Sciatic nerve (tissue), 2 donors: ENCODE data around the gene STK32C. TPM values are rescaled to one million over a fixed set of nuclear protein-coding genes. Genes with fewer than 3 reads are reported as not detected.
"Not testable (repeated sequence)": the region's sequence is repeated elsewhere in the genome, so short reads cannot be mapped to it uniquely, and the experiment has no call there.

Source experiments
- ATAC-seq: fragments of 200-7000 bp; cut with Tn5 transposase; one replicate; pipeline ENCODE4 v1.9.1; 2020; ENCODE audit warnings: mild to moderate bottlenecking, moderate library complexity
- DNase-seq: peaks from one replicate; pipeline ENCODE4 v3.0.0-alpha.2; 2020; ENCODE audit warnings: low spot score
- intact Hi-C: fragments of 100-400 bp; cut with DNase I; formaldehyde crosslinking; loops from one replicate; pipeline ENCODE4 v1.14.2; 2022
- total RNA-seq: library from RNA; stranded (reverse); fragmentation: NEBNext Ultra II Directional; extraction: Animal tissue kit (Norgen Biotek cat#: 25700); gene quantifications from one replicate; pipeline ENCODE4 v1.2.1, GENCODE V29; 2021
- donor health status: DM: no; HTN: no; CAD: no.
- donor health status: DM: no; HTN: no; CAD: no.

STK32C gene
- total RNA-seq, 1 donor from 2014 or later: 11.1 TPM

DNA sequence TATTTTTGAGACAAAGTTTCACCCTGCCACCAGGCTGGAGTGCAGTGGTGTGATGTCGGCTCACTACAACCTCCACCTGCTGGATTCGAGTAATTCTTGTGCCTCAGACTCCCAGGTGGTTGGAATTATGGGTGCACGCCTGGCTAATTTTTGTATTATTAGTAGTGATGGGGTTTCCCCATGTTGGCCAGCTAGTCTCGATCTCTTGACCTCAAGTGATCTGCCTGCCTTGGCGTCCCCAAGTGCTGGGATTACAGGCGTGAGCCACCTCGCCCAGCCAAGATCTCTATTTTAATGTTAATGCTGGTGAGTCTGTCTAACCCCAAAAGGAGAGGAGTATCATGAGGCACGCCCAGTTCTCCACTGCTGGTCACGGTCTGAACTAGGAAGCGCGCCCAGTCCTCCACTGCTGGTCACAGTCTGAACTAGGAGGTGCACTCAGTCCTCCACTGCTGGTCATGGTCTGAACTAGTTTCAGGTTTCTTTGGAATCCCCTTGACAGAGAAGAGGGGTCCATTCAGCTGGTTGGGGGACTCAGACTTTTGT lies 18.7 kb upstream of the STK32C start:
- intact Hi-C loops: no loop called here
- no peak for ATAC-seq
- DNase-seq: peak; percentile 49

DNA sequence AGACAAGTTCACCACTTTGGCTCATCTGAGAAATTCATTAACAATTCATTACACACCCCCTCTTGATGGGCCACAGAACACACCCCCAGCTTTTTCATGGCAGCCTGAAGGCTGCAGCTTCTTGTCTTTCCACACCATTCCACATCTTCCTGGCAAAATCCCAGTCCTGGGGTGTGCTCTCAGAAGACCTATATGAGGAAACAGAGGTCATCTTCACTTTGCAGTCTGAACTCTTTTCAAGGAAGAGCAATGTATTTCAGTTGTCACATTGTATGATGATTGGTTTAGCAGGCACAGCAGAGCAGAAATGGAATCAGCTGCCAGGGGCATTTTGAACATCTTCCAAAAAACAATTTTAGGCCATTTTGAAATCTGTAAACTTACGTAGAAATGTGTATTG lies 16.4 kb upstream of the STK32C start:
- DNase-seq (no peak), ATAC-seq (no peak)
- intact Hi-C loops: no loop called here

DNA sequence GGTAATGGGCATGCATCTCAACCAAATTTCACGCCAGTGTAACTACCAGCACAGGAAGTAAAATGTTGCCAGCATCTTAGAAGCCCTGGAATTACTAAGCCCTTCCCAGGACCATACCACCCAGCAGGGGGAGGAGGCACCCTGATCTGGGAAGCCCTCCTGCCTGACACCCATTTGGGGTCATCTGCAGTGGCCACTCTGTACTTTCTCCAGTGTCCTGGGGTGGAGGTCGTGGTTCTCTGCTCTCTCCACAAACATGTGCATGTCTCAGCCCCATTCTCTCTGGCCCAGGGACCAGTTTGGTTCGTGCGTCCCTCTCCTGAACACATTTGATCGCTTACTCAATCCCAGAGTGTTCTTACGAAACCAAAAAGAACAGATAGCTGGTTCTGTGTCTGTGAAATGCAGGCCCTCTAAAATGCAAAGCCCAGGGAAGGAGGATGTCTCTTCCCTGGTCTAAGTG lies 14.9 kb upstream of the STK32C start:
- peak; percentile 41 for DNase-seq
- peak; percentile 38 for ATAC-seq
- intact Hi-C loops: no loop called here

- intact Hi-C loops: no loop called here
- ATAC-seq: no peak
- DNase-seq: peak; percentile 40
These were observed 14.0 kb upstream of the STK32C start for GRCh38 chr10:132321726-132322125.

GRCh38 chr10:132320654-132321469 lies 13.1 kb upstream of the STK32C start:
- DNase-seq: peak; percentile 47
- intact Hi-C loops: no loop called here
- peak; percentile 10 for ATAC-seq

- peak; percentile 46 for DNase-seq
- intact Hi-C loops: no loop called here
- ATAC-seq: peak; percentile 75
These were observed 12.3 kb upstream of the STK32C start for GRCh38 chr10:132319853-132320653.

DNA sequence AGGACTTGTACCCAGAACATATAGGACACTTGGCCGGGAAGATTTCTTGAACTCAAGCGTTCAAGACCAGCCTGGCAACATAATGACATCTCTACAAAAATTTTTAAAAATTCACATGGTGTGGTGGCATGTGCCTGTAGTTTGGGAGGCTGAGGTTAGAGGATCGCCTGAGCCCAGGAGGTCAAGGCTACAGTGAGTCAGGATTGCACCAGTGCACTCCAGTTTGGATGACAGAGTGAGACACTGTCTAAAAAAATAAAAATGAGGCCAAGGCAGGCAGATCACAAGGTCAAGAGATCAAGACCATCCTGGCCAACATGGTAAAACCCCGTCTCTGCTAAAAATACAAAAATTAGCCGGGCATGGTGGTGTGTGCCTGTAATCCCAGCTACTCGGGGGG lies 9.7 kb upstream of the STK32C start:
- intact Hi-C loops, DNase-seq, ATAC-seq: not testable (repeated sequence)

GRCh38 chr10:132316133-132316532 lies 8.4 kb upstream of the STK32C start:
- intact Hi-C loops: no loop called here
- DNase-seq (no peak), ATAC-seq (no peak)

DNA sequence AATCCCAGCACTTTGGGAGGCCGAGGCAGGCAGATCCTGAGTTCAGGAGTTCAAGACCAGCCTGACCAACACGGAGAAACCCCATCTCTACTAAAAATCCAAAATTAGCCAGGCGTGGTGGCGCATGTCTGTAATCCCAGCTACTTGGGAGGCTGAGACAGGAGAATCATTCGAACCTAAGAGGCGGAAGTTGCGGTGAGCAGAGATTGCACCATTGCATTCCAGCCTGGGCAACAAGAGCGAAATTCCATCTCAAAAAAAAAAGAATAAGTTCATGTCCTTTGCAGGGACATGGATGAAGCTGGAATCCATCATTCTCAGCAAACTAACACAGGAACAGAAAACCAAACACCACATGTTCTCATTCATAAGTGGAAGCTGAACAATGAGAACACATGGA lies 7.1 kb upstream of the STK32C start:
- DNase-seq, intact Hi-C loops, ATAC-seq: not testable (repeated sequence)

GRCh38 chr10:132314336-132314735 lies 6.6 kb upstream of the STK32C start:
- ATAC-seq (no peak), DNase-seq (no peak)
- intact Hi-C loops: no loop called here

- no peak for DNase-seq
- intact Hi-C loops: no loop called here
These were observed 6.1 kb upstream of the STK32C start for GRCh38 chr10:132313865-132314264.

GRCh38 chr10:132313305-132313704 lies 5.6 kb upstream of the STK32C start:
- ATAC-seq: no peak
- intact Hi-C loops: no loop called here
- peak; percentile 36 for DNase-seq

More at GRCh38 chr10:132313865-132314264, 6.1 kb upstream of the STK32C start:
- ATAC-seq: no peak

DNA sequence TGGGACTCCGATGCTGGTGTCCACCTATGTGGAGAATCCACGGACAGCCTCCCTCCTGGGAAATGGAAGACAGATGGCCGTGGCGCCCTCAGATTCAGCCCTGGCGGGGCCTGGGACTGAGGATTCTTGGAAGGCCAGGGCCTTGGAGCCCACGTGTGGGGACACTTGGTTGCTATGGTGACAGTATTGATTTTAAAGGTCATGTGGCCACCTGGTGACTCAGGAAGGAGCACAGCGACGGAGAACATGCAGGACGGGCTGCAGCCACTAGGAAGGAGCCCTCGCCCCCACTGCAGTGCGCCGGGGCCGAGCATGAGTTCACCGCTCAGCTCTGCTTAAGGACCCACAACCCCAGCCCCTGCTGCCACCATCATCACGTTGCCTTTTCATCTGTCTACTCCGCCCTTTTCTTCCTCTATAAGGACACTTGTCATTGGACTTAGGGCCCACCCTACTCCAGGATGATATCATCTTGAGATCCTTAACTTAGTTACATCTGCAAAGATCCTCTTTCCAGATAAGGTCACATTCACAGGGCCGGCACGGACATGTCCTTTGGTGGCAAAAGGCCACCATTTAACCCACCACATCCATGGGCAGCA lies 3.7 kb upstream of the STK32C start:
- intact Hi-C loops: no loop called here
- DNase-seq (peak; percentile 45), ATAC-seq (no peak)

DNA sequence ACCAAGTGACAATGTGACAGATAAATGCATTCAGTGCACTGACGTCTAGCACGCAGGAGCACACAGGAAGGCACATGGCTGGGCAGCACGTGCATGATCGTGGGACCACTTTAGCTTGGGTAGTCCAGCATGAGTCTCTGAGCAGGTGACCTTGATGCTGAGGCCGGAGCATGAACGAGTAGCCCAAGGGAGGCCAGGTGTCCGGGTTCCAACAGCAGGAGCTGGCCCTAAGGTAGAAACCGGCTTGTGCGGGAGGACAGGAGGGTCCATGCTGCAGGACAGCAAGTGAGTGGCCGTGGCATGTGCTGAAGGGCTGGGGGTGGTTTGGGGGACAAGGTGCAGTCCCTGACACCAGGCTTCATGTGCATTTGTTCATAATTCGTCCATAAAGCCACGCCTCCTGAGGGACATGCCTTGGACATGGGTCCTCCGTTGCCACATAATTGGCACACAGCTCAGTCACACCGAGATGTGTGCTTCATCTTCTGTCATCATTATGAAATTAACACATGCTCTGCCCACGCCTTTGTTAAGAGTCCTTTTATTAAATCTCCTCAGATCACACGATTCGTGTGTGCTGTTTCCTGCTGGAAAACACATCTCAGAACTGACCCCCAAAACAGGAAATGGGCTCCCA lies 3.1 kb upstream of the STK32C start:
- peak; percentile 51 for DNase-seq

GRCh38 chr10:132309879-132310591 lies 2.3 kb upstream of the STK32C start:
- no peak for ATAC-seq
- intact Hi-C loops: no loop called here
- peak; percentile 54 for DNase-seq

More for the DNA sequence above, 3.1 kb upstream of the STK32C start:
- ATAC-seq: no peak
- intact Hi-C loops: no loop called here

DNA sequence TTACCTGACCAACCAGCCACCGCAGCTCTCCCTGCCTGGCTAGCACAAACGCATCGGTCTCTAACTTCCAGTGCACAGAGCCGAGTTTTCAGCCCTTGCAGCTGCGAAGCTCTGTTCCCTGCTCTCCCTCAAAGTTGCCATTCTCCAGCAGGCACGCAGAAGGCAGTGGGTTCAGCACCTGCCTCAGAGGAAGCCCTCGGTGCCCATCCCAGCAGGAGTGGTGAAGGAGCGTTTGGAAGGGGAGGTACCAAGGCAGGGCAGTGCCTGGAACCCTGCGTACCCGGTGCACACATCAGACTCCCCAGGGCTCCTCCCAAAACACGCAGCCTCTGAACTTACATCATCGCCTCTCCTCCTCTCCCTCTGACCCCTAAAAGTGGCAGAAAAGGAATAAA lies 1.7 kb upstream of the STK32C start:
- intact Hi-C loops: no loop called here
- no peak for ATAC-seq
- peak; percentile 51 for DNase-seq

DNA sequence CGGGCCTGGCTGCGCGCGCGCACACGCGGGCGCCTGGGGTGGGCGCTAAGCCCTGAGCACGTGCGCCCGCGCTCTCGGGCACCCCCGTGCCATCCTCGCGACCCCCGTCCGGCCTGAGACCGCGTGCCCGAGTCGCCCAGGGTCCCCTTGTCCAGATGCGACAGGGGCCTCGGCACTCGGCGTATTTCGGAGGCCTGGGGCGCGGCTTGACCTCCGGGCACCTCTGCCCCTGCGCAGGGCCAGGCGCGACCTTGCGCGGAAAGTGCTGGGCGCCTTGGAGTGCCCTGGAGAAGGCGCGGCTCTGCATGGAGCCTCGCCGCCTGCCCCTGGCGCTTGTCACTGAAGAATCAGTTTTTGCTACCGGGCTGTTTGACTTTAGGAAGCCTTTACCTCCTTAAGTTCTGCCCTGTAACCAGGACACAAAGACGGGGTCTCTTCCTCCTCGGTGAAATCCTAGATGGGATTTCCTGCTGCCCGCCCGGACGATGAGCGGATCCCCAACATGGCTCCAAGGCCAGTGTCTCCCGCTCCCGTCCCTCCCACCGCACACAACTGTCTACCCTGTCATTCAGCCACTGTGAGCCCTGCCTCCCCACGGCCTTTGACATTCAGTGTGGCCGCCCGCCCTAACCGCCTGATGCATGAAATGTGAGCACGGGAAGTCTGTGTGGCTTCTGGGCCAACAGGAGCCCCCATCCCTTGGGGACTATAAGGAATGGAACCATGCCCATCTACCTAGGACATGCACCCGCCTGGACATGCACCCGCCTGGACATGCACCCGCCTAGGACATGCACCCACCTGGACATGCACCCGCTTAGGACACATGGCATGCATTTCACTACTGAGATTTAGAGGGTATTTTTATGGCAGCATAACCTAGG lies 1.1 kb upstream of the STK32C start:
- intact Hi-C loops: no loop called here
- peak; percentile 72 for DNase-seq
- ATAC-seq: peak; percentile 3
